Activated CD8-positive, alpha-beta T cell treated with anti-CD3 and anti-CD28 coated beads for 36 hours (primary cell): ENCODE results near the gene HIVEP2. TPM values are rescaled to one million over a fixed set of nuclear protein-coding genes. Genes with fewer than 3 reads are reported as not detected.

Experiments used
- ATAC-seq: fragments of 200-7000 bp; cut with Tn5 transposase; one replicate; pipeline ENCODE4 v1.10.0; 2021; ENCODE audit warnings: mild to moderate bottlenecking, moderate library complexity
- CTCF ChIA-PET: fragments of 350-600 bp; sonication (Branson Sonifier 250); formaldehyde crosslinking; loops from one replicate; lab custom pipeline; 2021; ENCODE audit warnings: antibody characterized with exemption; lab: Charles Lee
- POLR2A ChIA-PET: fragments of 350-600 bp; sonication (Branson Sonifier 250); formaldehyde crosslinking; loops from one replicate; lab custom pipeline; 2021; ENCODE audit warnings: antibody characterized with exemption; lab: Charles Lee
- DNase-seq: peaks from one replicate; pipeline ENCODE4 v3.0.0-alpha.2; 2020
- H3K27ac Mint-ChIP-seq: one replicate; pipeline ENCODE4 v1.8.0; 2021; ENCODE audit warnings: mild to moderate bottlenecking, mixed read lengths
- H3K27me3 Mint-ChIP-seq: one replicate; pipeline ENCODE4 v1.8.0; 2021; ENCODE audit warnings: mixed read lengths
- H3K36me3 Mint-ChIP-seq: one replicate; pipeline ENCODE4 v1.8.0; 2021; ENCODE audit warnings: low read depth, mixed read lengths
- H3K4me1 Mint-ChIP-seq: one replicate; pipeline ENCODE4 v1.8.0; 2021; ENCODE audit warnings: low read depth, mixed read lengths
- H3K4me3 Mint-ChIP-seq: one replicate; pipeline ENCODE4 v1.8.0; 2021; ENCODE audit warnings: mild to moderate bottlenecking, moderate library complexity, mixed read lengths
- H3K9me3 Mint-ChIP-seq: one replicate; pipeline ENCODE4 v1.8.0; 2021; ENCODE audit warnings: mixed read lengths
- intact Hi-C: fragments of 100-400 bp; cut with micrococcal nuclease; formaldehyde crosslinking; loops from one replicate; pipeline ENCODE4 v1.10.0; 2022
- total RNA-seq, 2 experiments: library from RNA; stranded (reverse); gene quantifications; one replicate each; pipeline ENCODE4 v1.2.3, GENCODE V29; 2021
- TF ChIP-seq, protein P1 (sequence below): fragments of 200-600 bp; IDR thresholded peaks from one replicate; pipeline ENCODE4 v1.8.0; 2022; ENCODE audit warnings: antibody characterized with exemption, mild to moderate bottlenecking

HIVEP2 gene
- total RNA-seq, 2 experiments from 2014 or later = 31.8 to 38.1 TPM

DNA sequence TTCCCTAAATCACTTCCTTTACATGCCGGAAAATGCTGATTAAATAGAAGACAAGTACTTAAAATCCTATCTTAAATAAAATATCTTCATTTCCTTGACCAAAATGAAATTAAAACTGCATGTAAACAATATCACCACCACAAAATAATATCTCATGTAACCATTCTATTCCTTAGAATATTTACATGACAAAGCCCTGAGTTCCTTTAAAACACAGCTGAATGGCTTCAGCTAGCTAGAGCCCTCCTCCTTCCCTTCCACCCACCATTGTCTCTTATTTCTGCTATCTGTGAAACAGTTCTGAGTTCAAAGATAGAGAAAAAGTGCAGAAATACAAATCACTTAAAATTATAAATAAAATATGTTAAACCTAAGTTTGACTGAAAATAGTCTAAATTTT is 103.1 kb downstream of the HIVEP2 start:
- H3K4me1 Mint-ChIP-seq = peaks cover 86% of the 10 kb centered on the region
- ATAC-seq = no peak
- no peaks in the 10 kb centered on the region for H3K9me3 Mint-ChIP-seq
- TF ChIP-seq, protein P1, sequence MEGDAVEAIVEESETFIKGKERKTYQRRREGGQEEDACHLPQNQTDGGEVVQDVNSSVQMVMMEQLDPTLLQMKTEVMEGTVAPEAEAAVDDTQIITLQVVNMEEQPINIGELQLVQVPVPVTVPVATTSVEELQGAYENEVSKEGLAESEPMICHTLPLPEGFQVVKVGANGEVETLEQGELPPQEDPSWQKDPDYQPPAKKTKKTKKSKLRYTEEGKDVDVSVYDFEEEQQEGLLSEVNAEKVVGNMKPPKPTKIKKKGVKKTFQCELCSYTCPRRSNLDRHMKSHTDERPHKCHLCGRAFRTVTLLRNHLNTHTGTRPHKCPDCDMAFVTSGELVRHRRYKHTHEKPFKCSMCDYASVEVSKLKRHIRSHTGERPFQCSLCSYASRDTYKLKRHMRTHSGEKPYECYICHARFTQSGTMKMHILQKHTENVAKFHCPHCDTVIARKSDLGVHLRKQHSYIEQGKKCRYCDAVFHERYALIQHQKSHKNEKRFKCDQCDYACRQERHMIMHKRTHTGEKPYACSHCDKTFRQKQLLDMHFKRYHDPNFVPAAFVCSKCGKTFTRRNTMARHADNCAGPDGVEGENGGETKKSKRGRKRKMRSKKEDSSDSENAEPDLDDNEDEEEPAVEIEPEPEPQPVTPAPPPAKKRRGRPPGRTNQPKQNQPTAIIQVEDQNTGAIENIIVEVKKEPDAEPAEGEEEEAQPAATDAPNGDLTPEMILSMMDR = no peak
- intact Hi-C loops = loop anchor here (1.0 to 5.0 kb wide), 4 partner anchors 15 to 105 kb away; no protein-coding TSS in a partner anchor
- peaks cover 14% of the 10 kb centered on the region for H3K36me3 Mint-ChIP-seq
- H3K27me3 Mint-ChIP-seq = no peaks in the 10 kb centered on the region
- no peak for DNase-seq
- H3K4me3 Mint-ChIP-seq = peak overlapping the region; percentile 67
- ChIA-PET CTCF (interaction anchor here (1.7 kb wide), 2 partner anchors 68 to 102 kb away, joined by 5 to 6 read pairs; no protein-coding TSS in a partner anchor), POLR2A (interaction anchor here (0.8 to 2.7 kb wide), 11 partner anchors 10 to 104 kb away, joined by 3 to 29 read pairs (median 6); no protein-coding TSS in a partner anchor)
- peak overlapping the region; percentile 88 for H3K27ac Mint-ChIP-seq

DNA sequence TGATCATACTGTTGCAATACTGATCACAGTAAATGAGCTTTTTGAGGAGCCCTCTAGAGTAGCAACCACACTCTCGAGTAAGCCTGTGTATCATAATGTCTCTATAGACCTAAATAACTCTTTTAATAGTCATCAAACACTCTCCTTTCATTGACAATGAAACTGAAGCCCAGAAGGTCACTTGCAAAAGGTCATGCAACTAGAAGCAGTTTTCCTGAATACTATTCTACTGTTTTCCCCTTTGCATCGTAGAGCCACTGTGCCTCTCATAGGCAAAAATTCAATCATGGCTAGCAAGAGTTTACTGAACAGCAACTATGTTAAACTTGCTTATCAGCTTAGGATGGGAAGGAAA is 105.3 kb downstream of the HIVEP2 start:
- H3K4me1 Mint-ChIP-seq = peaks cover 83% of the 10 kb centered on the region
- H3K27me3 Mint-ChIP-seq = no peaks in the 10 kb centered on the region
- intact Hi-C loops = loop anchor here (5.0 kb wide), 1 partner anchor 88 kb away; no protein-coding TSS in a partner anchor
- H3K36me3 Mint-ChIP-seq = peaks cover 23% of the 10 kb centered on the region
- TF ChIP-seq, protein P1 = no peak
- peak overlapping the region; percentile 93 for H3K27ac Mint-ChIP-seq
- no peaks in the 10 kb centered on the region for H3K9me3 Mint-ChIP-seq
- DNase-seq (no peak), ATAC-seq (peak; percentile 31)
- POLR2A ChIA-PET = interaction anchor here (0.6 to 1.8 kb wide), 5 partner anchors 11 to 20 kb away, joined by 3 to 6 read pairs (median 4); no protein-coding TSS in a partner anchor
- H3K4me3 Mint-ChIP-seq = peak overlapping the region; percentile 39
- CTCF ChIA-PET = interaction anchor here (1.0 to 1.4 kb wide), 2 partner anchors 15 to 146 kb away, joined by 3 to 5 read pairs; no protein-coding TSS in a partner anchor

DNA sequence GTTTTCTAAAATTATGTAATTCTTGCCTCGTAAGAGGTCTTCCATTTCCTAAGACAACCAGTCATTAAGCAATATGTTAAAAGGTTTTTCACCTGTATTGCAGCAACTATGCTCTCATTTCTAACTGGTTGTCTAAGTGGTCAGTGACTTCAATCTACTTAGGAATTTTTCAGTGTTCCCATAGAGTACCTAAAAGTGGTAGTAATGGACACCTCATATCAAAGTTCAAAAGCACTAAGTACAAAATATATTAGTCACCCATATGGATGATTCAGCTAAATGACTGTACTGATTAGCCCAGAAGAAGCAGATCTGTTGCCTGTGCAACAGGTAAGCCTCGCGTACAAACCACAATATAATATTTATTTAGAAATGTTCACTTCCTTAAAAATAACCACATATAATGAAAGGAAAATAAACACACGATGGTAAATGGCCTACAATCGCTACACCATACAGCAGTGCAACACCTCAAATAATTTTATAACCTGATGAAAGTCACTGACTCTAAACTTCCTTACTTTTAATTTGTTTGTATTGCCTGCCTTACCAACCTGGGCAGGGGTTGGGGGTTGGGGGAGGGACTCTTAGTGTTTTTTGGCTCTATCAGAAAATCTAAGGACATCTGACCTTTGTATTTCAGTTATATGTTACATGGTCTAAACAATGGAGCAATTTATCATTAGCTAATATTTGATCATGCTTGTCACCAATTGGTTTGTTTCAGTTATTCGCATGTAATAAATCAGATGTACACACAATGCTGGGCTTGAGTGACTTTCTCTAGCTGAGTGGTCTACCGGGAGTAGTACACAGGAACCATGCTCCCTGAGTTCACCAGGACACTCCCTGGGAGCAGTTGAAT is 105.9 kb downstream of the HIVEP2 start:
- intact Hi-C loops = no loop called here
- H3K27me3 Mint-ChIP-seq = no peaks in the 10 kb centered on the region
- peaks cover 81% of the 10 kb centered on the region for H3K4me1 Mint-ChIP-seq
- TF ChIP-seq, protein P1 = no peak
- peaks cover 23% of the 10 kb centered on the region for H3K36me3 Mint-ChIP-seq
- peak overlapping the region; percentile 39 for H3K4me3 Mint-ChIP-seq
- H3K9me3 Mint-ChIP-seq = no peaks in the 10 kb centered on the region
- peak overlapping the region; percentile 93 for H3K27ac Mint-ChIP-seq
- ChIA-PET CTCF (interaction anchor here (1.0 to 1.4 kb wide), 2 partner anchors 15 to 145 kb away, joined by 3 to 5 read pairs; no protein-coding TSS in a partner anchor), POLR2A (interaction anchor here (0.6 to 1.8 kb wide), 5 partner anchors 10 to 20 kb away, joined by 3 to 6 read pairs (median 4); no protein-coding TSS in a partner anchor)
- no peak for ATAC-seq
- DNase-seq = no peak

DNA sequence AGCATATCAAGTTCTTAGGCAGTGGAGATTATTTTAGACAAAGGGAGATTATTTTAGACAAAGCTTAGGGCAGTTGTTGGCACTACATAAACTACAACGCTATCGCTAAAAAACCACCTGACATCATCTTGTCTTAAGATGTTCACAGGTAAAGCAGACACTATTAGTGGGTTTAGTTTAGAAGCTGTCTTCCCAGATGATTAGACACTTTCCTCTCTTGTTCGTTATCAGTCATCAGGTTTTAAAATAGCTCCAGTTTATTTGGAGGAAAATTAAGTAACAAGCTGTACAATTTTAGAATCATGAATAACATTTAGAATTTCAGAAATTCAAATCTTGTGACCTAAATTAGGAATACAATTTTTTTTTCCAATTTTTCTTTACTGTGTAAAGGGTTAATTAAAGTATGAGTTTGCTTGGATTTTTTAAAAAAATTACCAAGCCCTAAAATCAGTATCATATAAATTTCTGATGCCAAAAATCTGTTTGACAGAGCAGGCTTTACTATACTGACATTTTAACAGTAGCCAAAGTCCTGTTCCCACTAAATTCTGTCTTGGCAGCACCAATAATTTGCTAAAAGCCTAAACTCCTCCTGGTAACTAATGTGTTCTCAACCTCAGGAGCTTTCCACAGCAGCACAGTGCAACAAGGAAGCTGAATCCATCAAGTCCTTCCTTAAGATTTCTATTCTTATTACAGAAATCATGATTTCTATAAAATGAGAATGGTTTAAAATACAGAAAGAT is 109.0 kb downstream of the HIVEP2 start:
- ChIA-PET CTCF (interaction anchor here (0.6 to 1.9 kb wide), 5 partner anchors 9 to 143 kb away, joined by 3 to 15 read pairs (median 4); no protein-coding TSS in a partner anchor), POLR2A (interaction anchor here (0.7 to 2.4 kb wide), 4 partner anchors 8 to 77 kb away, joined by 3 to 9 read pairs (median 4); no protein-coding TSS in a partner anchor)
- peaks cover 82% of the 10 kb centered on the region for H3K4me1 Mint-ChIP-seq
- intact Hi-C loops = no loop called here
- ATAC-seq (no peak), DNase-seq (no peak)
- H3K9me3 Mint-ChIP-seq = no peaks in the 10 kb centered on the region
- H3K27ac Mint-ChIP-seq = peak overlapping the region; percentile 61
- TF ChIP-seq, protein P1 = no peak
- H3K36me3 Mint-ChIP-seq = peaks cover 41% of the 10 kb centered on the region
- no peak overlapping the region for H3K4me3 Mint-ChIP-seq
- no peaks in the 10 kb centered on the region for H3K27me3 Mint-ChIP-seq
